ENCODE measurements around the gene ZNF343.

DNA sequence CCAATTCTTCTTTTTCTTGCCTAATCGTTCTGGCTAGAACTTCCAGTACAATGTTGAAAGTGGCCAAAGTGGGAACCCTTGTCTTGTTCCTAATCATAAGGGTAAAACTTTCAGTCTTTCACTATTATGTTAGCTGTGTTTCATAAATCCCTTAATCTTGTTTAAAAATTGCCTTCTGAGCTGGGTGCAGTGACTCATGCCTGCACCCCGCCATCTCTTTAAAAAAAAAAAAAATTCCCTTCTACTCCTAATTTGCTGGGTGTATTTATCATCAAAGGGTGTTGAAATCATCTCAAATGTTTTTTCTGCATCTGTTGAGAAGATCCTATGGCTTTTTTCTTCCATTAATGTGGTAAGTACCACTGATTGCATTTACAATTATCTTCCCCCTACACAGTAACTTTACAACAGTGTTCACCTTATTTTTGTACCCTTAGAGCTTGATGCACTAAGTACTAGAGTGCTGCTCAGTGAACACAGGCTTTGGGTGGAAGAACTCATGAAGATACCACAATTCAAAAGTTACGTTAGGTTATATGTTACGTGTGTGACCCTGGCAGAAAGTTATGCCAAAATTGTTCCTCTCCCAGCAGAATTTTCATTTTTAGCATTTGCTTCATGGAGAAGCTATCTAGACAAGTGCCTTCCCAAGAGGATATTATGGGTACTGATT is 47.8 kb downstream of the ZNF343 start:
- TF ChIP-seq, protein P1, sequence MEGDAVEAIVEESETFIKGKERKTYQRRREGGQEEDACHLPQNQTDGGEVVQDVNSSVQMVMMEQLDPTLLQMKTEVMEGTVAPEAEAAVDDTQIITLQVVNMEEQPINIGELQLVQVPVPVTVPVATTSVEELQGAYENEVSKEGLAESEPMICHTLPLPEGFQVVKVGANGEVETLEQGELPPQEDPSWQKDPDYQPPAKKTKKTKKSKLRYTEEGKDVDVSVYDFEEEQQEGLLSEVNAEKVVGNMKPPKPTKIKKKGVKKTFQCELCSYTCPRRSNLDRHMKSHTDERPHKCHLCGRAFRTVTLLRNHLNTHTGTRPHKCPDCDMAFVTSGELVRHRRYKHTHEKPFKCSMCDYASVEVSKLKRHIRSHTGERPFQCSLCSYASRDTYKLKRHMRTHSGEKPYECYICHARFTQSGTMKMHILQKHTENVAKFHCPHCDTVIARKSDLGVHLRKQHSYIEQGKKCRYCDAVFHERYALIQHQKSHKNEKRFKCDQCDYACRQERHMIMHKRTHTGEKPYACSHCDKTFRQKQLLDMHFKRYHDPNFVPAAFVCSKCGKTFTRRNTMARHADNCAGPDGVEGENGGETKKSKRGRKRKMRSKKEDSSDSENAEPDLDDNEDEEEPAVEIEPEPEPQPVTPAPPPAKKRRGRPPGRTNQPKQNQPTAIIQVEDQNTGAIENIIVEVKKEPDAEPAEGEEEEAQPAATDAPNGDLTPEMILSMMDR (IDR thresholded peaks at IDR 0.05; ENCODE audit: extremely low read depth in 1 of 2, insufficient read depth in 1 of 2, low read depth in 1 of 2, low read length in 2 of 2) = no peak
- TF ChIP-seq EZH2 (IDR thresholded peaks at IDR 0.05; ENCODE audit: borderline replicate concordance, low read depth, low read length, severe bottlenecking) (no peak), MYC (IDR thresholded peaks at IDR 0.05; ENCODE audit: low read depth, low read length) (no peak), POLR2A (IDR thresholded peaks at IDR 0.05; ENCODE audit: low read depth, low read length) (no peak), FOS (IDR thresholded peaks at IDR 0.05; ENCODE audit: borderline replicate concordance, insufficient read depth, low read length) (no peak)
- TF ChIP-seq, protein P2, sequence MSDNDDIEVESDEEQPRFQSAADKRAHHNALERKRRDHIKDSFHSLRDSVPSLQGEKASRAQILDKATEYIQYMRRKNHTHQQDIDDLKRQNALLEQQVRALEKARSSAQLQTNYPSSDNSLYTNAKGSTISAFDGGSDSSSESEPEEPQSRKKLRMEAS (IDR thresholded peaks at IDR 0.05; ENCODE audit: insufficient read depth, insufficient read length) = no peak
